Type B pancreatic cell (in vitro differentiated cells): ENCODE results near the gene DPAGT1. TPM values are rescaled to one million over a fixed set of nuclear protein-coding genes. Genes with fewer than 3 reads are reported as not detected.

Source experiments
- DNase-seq: peaks from one replicate; pipeline ENCODE4 v3.0.0; 2021; ENCODE audit warnings: mixed read lengths; ENCODE audit not compliant: unreplicated experiment; ENCODE audit errors: extremely low spot score
- H3K27ac Mint-ChIP-seq: 2 replicates; pipeline ENCODE4 v1.8.0; 2021; ENCODE audit warnings: mild to moderate bottlenecking, mixed read lengths
- H3K27me3 Mint-ChIP-seq: 2 replicates; pipeline ENCODE4 v1.8.0; 2021; ENCODE audit warnings: mixed read lengths
- H3K36me3 Mint-ChIP-seq: 2 replicates; pipeline ENCODE4 v1.8.0; 2021; ENCODE audit warnings: mixed read lengths
- H3K4me1 Mint-ChIP-seq: one replicate; pipeline ENCODE4 v1.8.0; 2021; ENCODE audit warnings: mixed read lengths; ENCODE audit not compliant: unreplicated experiment
- H3K4me3 Mint-ChIP-seq: 2 replicates; pipeline ENCODE4 v1.8.0; 2021; ENCODE audit warnings: mild to moderate bottlenecking, mixed read lengths
- H3K9me3 Mint-ChIP-seq: 2 replicates; pipeline ENCODE4 v1.8.0; 2021; ENCODE audit warnings: mixed read lengths
- CTCF ChIP-seq: fragments of 200-600 bp; sonication (generic); conservative IDR thresholded peaks from 2 replicates; pipeline ENCODE4 v1.5.0; 2021; ENCODE audit warnings: antibody characterized with exemption, mild to moderate bottlenecking
- long read RNA-seq: library from polyadenylated mRNA; unstranded; transcript quantifications from one replicate; pipeline ENCODE4 v2.0.0, GENCODE V29; 2020
- total RNA-seq: library from RNA; stranded (reverse); gene quantifications from 2 replicates; pipeline ENCODE4 v1.2.1, GENCODE V29; 2021; ENCODE audit warnings: low replicate concordance

Gene DPAGT1
- total RNA-seq, result 46.4 and 62.1 TPM in 2 replicates
- long read RNA-seq, transcript DPAGT1-201 (9 exons, 2,205 nt), result major isoform, 107 of 132 reads
- long read RNA-seq, partial matches to known transcripts, result 7 of 132 reads
- long read RNA-seq, other reads (novel, unspliced or antisense), result 16 of 132 reads

GRCh38 chr11:119101759-119102423, at the start of gene DPAGT1:
Gene DPAGT1, minus strand, starts transcription at chr11:119101853. Its CDS starts 198 bp downstream, at chr11:119101655.
- TF ChIP-seq CTCF, result no peak
- no peaks in the 10 kb centered on the region for H3K27me3 Mint-ChIP-seq

GRCh38 chr11:119149786-119150275, 48.2 kb upstream of the DPAGT1 start:
- no peak for TF ChIP-seq CTCF
- Mint-ChIP-seq H3K27me3 (peaks cover 80% of the 10 kb centered on the region), H3K36me3 (no peaks in the 10 kb centered on the region), H3K9me3 (no peaks in the 10 kb centered on the region), H3K27ac (no peak overlapping the region), H3K4me1 (peaks cover 6% of the 10 kb centered on the region), H3K4me3 (peak overlapping the region; percentile 78)
- no peak for DNase-seq

More at GRCh38 chr11:119101759-119102423, at the start of gene DPAGT1:
- Mint-ChIP-seq H3K27ac (peak within 1 kb of the TSS; percentile 99), H3K4me3 (peak within 1 kb of the TSS; percentile 92), H3K4me1 (peaks cover 33% of the 10 kb centered on the region), H3K36me3 (peaks cover 12% of the 10 kb centered on the region), H3K9me3 (no peaks in the 10 kb centered on the region)
- peak; percentile 87 for DNase-seq

GRCh38 chr11:119149018-119149785, 47.5 kb upstream of the DPAGT1 start, which contains the start of gene ABCG4:
Gene ABCG4, plus strand, starts transcription at chr11:119149052. Its CDS starts 914 bp downstream, at chr11:119149966.
- no peak within 1 kb of the TSS for H3K27ac Mint-ChIP-seq
- no peaks in the 10 kb centered on the region for H3K36me3 Mint-ChIP-seq
- H3K9me3 Mint-ChIP-seq, result no peaks in the 10 kb centered on the region
- peaks cover 6% of the 10 kb centered on the region for H3K4me1 Mint-ChIP-seq
- peaks cover 81% of the 10 kb centered on the region for H3K27me3 Mint-ChIP-seq
- peak within 1 kb of the TSS; percentile 80 for H3K4me3 Mint-ChIP-seq
- no peak for TF ChIP-seq CTCF
- no peak for DNase-seq

GRCh38 chr11:119148720-119149017, 47.0 kb upstream of the DPAGT1 start:
- Mint-ChIP-seq H3K27ac (no peak overlapping the region), H3K27me3 (peaks cover 78% of the 10 kb centered on the region), H3K9me3 (no peaks in the 10 kb centered on the region), H3K4me1 (peaks cover 6% of the 10 kb centered on the region), H3K36me3 (no peaks in the 10 kb centered on the region), H3K4me3 (peak overlapping the region; percentile 80)
- no peak for TF ChIP-seq CTCF
- DNase-seq, result no peak

GRCh38 chr11:119147604-119148333, 46.1 kb upstream of the DPAGT1 start:
- Mint-ChIP-seq H3K4me1 (peaks cover 6% of the 10 kb centered on the region), H3K27ac (no peak overlapping the region), H3K4me3 (peak overlapping the region; percentile 80), H3K27me3 (peaks cover 75% of the 10 kb centered on the region), H3K9me3 (no peaks in the 10 kb centered on the region), H3K36me3 (no peaks in the 10 kb centered on the region)
- no peak for DNase-seq
- TF ChIP-seq CTCF, result no peak
